Suprapubic skin (tissue), 4 donors: ENCODE data around the gene CPXM2. TPM values are rescaled to one million over a fixed set of nuclear protein-coding genes. Genes with fewer than 3 reads are reported as not detected.
A peak's percentile ranks its signal among the peaks of the same experiment; 100 is the strongest.

Source experiments
- DNase-seq, 2 donors: peaks; one replicate each; pipeline ENCODE4 v3.0.0-alpha.2; 2019; ENCODE audit warnings: low spot score in 2 of 2
- H3K27ac ChIP-seq: fragments of 200-600 bp; sonication (generic); one replicate; pipeline ENCODE4 v1.5.1; 2019
- H3K27me3 ChIP-seq: fragments of 200-600 bp; sonication (generic); one replicate; pipeline ENCODE4 v1.5.1; 2019
- H3K36me3 ChIP-seq: fragments of 200-600 bp; sonication (generic); one replicate; pipeline ENCODE4 v1.5.1; 2019
- H3K4me1 ChIP-seq: fragments of 200-600 bp; sonication (generic); one replicate; pipeline ENCODE4 v1.5.1; 2019
- H3K4me3 ChIP-seq: fragments of 200-600 bp; sonication (generic); one replicate; pipeline ENCODE4 v1.5.1; 2019; ENCODE audit warnings: mild to moderate bottlenecking
- H3K9me3 ChIP-seq: fragments of 200-600 bp; sonication (generic); one replicate; pipeline ENCODE4 v1.5.1; 2019
- CTCF ChIP-seq, 2 donors: fragments of 200-600 bp in 1 of 2; fragments of 450-650 bp in 1 of 2; sonication (generic) in 1 of 2; IDR thresholded peaks; one replicate each; pipeline ENCODE4 v1.5.1; 2016 to 2019; ENCODE audit warnings: antibody characterized with exemption in 2 of 2, mild to moderate bottlenecking in 1 of 2, moderate library complexity in 1 of 2
- EP300 ChIP-seq: sonication (generic); formaldehyde crosslinking; IDR thresholded peaks from one replicate; pipeline ENCODE4 v1.6.1; 2017; ENCODE audit warnings: antibody characterized with exemption
- POLR2A ChIP-seq, 2 donors: fragments of 450-650 bp; IDR thresholded peaks; one replicate each; pipeline ENCODE4 v1.6.1; 2017; ENCODE audit warnings: antibody characterized with exemption in 2 of 2, mild to moderate bottlenecking in 2 of 2, moderate library complexity in 2 of 2
- POLR2AphosphoS5 ChIP-seq, 3 donors: sonication (generic); formaldehyde crosslinking; IDR thresholded peaks; one replicate each; pipeline ENCODE4 v1.6.1; 2017; ENCODE audit warnings: antibody characterized with exemption in 3 of 3
- WGBS: methylation state at CpG from one replicate; pipeline ENCODE4 v1.1.5; 2018; 5-methylcytosine and 5-hydroxymethylcytosine counted together
- total RNA-seq, 4 donors: library from RNA; depleted of rRNA; stranded (reverse); fragments of >200 nt; gene quantifications; one replicate each; pipeline ENCODE4 v1.1.0, GENCODE V29; 2016

Gene CPXM2
- total RNA-seq, 4 donors from 2014 or later, result 2.9 to 6.1 (median 3.7) TPM

GRCh38 chr10:123704812-123705211 is 186.8 kb downstream of the CPXM2 start:
- Histone ChIP-seq H3K4me3 (no peak overlapping the region), H3K27me3 (peaks cover 17% of the 10 kb centered on the region), H3K9me3 (no peaks in the 10 kb centered on the region), H3K4me1 (no peaks in the 10 kb centered on the region), H3K27ac (no peak overlapping the region), H3K36me3 (no peaks in the 10 kb centered on the region)
- DNase-seq, result peak in 1 of 2 donors; percentile 34
- no peak for TF ChIP-seq EP300
- no peak for TF ChIP-seq POLR2A (IDR thresholded peaks at IDR 0.05)
- no peak for TF ChIP-seq CTCF (IDR thresholded peaks at IDR 0.05)
- TF ChIP-seq POLR2AphosphoS5 (IDR thresholded peaks at IDR 0.05), result no peak
- WGBS, result 34% methylated on average over 6 of the region's 6 CpGs

- TF ChIP-seq POLR2AphosphoS5 (IDR thresholded peaks at IDR 0.05), result no peak
- TF ChIP-seq CTCF (IDR thresholded peaks at IDR 0.05), result no peak
- no peak for TF ChIP-seq POLR2A (IDR thresholded peaks at IDR 0.05)
- no peak for TF ChIP-seq EP300
- Histone ChIP-seq H3K9me3 (no peaks in the 10 kb centered on the region), H3K4me3 (no peak overlapping the region), H3K27ac (no peak overlapping the region), H3K36me3 (no peaks in the 10 kb centered on the region), H3K27me3 (peaks cover 17% of the 10 kb centered on the region), H3K4me1 (no peaks in the 10 kb centered on the region)
- DNase-seq, result peak in 1 of 2 donors; percentile 52
- 89% methylated on average over 8 of the region's 8 CpGs for WGBS
Measured at GRCh38 chr10:123704076-123704475, 187.5 kb downstream of the CPXM2 start.

- TF ChIP-seq CTCF (IDR thresholded peaks at IDR 0.05) (no peak), POLR2A (IDR thresholded peaks at IDR 0.05) (no peak), POLR2AphosphoS5 (IDR thresholded peaks at IDR 0.05) (no peak), EP300 (no peak)
- peak in 1 of 2 donors; percentile 65 for DNase-seq
- Histone ChIP-seq H3K4me1 (no peaks in the 10 kb centered on the region), H3K4me3 (no peak overlapping the region), H3K27ac (no peak overlapping the region), H3K36me3 (no peaks in the 10 kb centered on the region), H3K27me3 (peaks cover 17% of the 10 kb centered on the region), H3K9me3 (no peaks in the 10 kb centered on the region)
- WGBS, result 82% methylated on average over 5 of the region's 6 CpGs
Measured at GRCh38 chr10:123703195-123703790, 188.3 kb downstream of the CPXM2 start.

Other genes with a start within 250 kb of the CPXM2 start
- not detected for gene GPR26, start 225.5 kb downstream of the CPXM2 start, total RNA-seq
- 10 to 100 TPM; 20.6 to 59.1 (median 22.8) TPM for gene CHST15, start 201.8 kb upstream of the CPXM2 start, total RNA-seq